ENCODE data around the gene DYNC2LI1.

Gene DYNC2LI1

GRCh38 chr2:43853141-43854081 lies 79.6 kb downstream of the DYNC2LI1 start:
- no peak for TF ChIP-seq CTCF (IDR thresholded peaks at IDR 0.05; ENCODE audit: extremely low read depth, missing control alignments)
- no peak for DNase-seq (ENCODE audit: low spot score)

DNA sequence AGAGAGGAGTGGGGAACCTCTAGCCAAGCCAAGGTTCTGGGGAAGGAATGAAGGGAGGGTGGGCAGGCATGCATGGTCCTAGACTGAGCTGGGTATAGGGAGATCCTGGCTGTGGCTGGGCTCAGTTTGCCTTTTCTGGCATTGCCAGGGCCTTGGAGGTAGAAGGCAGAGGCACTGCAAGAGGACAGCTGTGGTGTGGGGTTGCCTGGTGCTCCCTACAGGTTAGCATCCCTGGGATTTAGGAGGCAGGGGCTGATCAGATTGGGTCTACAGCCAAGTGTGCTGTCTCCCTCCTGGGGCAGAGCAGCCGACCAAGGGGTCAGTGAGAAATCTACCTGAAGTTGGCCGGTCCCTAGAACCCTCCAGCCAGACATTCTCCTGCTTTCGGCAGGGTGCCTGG lies 80.8 kb downstream of the DYNC2LI1 start:
- TF ChIP-seq CTCF (IDR thresholded peaks at IDR 0.05; ENCODE audit: extremely low read depth, missing control alignments), result no peak

GRCh38 chr2:43855292-43855691 lies 81.5 kb downstream of the DYNC2LI1 start:
- TF ChIP-seq CTCF (IDR thresholded peaks at IDR 0.05; ENCODE audit: extremely low read depth, missing control alignments), result no peak
- no peak for DNase-seq (ENCODE audit: low spot score)

More for the DNA sequence above, 80.8 kb downstream of the DYNC2LI1 start:
- DNase-seq (ENCODE audit: low spot score), result no peak

Measured in GM20000 (cell line).